ENCODE results near the gene PLTP. TPM values are rescaled to one million over a fixed set of nuclear protein-coding genes. Genes with fewer than 3 reads are reported as not detected.

PLTP gene
- total RNA-seq, 1 donor from 2014 or later: 4.0 TPM

- Mint-ChIP-seq H3K27ac (no peak overlapping the region), H3K9me3 (no peaks in the 10 kb centered on the region), H3K4me3 (no peak overlapping the region), H3K27me3 (no peaks in the 10 kb centered on the region), H3K4me1 (peaks cover 7% of the 10 kb centered on the region), H3K36me3 (ENCODE audit: low read depth) (peaks cover 52% of the 10 kb centered on the region)
- intact Hi-C loops (cut with micrococcal nuclease): no loop called here
- no peak for DNase-seq
Measured at GRCh38 chr20:45948261-45948733, 36.3 kb upstream of the PLTP start.

- intact Hi-C loops (cut with micrococcal nuclease): no loop called here
- Mint-ChIP-seq H3K4me1 (peaks cover 7% of the 10 kb centered on the region), H3K27ac (no peak overlapping the region), H3K9me3 (no peaks in the 10 kb centered on the region), H3K36me3 (ENCODE audit: low read depth) (peaks cover 57% of the 10 kb centered on the region), H3K27me3 (no peaks in the 10 kb centered on the region), H3K4me3 (no peak overlapping the region)
- no peak for DNase-seq
Measured at GRCh38 chr20:45947110-45947866, 35.3 kb upstream of the PLTP start.

- DNase-seq: no peak
- Mint-ChIP-seq H3K4me3 (no peak overlapping the region), H3K27ac (peak overlapping the region; percentile 74), H3K27me3 (no peaks in the 10 kb centered on the region), H3K4me1 (peaks cover 7% of the 10 kb centered on the region), H3K9me3 (no peaks in the 10 kb centered on the region), H3K36me3 (ENCODE audit: low read depth) (peaks cover 47% of the 10 kb centered on the region)
- intact Hi-C loops (cut with micrococcal nuclease): no loop called here
Measured at GRCh38 chr20:45946149-45946970, 34.4 kb upstream of the PLTP start.

GRCh38 chr20:45945678-45946148 is 33.8 kb upstream of the PLTP start:
- Mint-ChIP-seq H3K4me3 (no peak overlapping the region), H3K9me3 (no peaks in the 10 kb centered on the region), H3K27ac (no peak overlapping the region), H3K36me3 (ENCODE audit: low read depth) (peaks cover 49% of the 10 kb centered on the region), H3K27me3 (no peaks in the 10 kb centered on the region), H3K4me1 (peaks cover 7% of the 10 kb centered on the region)
- intact Hi-C loops (cut with micrococcal nuclease): no loop called here
- DNase-seq: no peak

GRCh38 chr20:45944965-45945677 is 33.2 kb upstream of the PLTP start:
- Mint-ChIP-seq H3K27ac (no peak overlapping the region), H3K36me3 (ENCODE audit: low read depth) (peaks cover 45% of the 10 kb centered on the region), H3K4me1 (peaks cover 7% of the 10 kb centered on the region), H3K4me3 (no peak overlapping the region), H3K27me3 (no peaks in the 10 kb centered on the region), H3K9me3 (no peaks in the 10 kb centered on the region)
- intact Hi-C loops (cut with micrococcal nuclease): no loop called here
- DNase-seq: no peak

GRCh38 chr20:45944151-45944964 is 32.4 kb upstream of the PLTP start:
- Mint-ChIP-seq H3K4me1 (peaks cover 7% of the 10 kb centered on the region), H3K27me3 (no peaks in the 10 kb centered on the region), H3K27ac (peak overlapping the region; percentile 58), H3K4me3 (no peak overlapping the region), H3K36me3 (ENCODE audit: low read depth) (peaks cover 47% of the 10 kb centered on the region), H3K9me3 (no peaks in the 10 kb centered on the region)
- intact Hi-C loops (cut with micrococcal nuclease): no loop called here
- no peak for DNase-seq

- Mint-ChIP-seq H3K4me1 (peaks cover 7% of the 10 kb centered on the region), H3K9me3 (no peaks in the 10 kb centered on the region), H3K36me3 (ENCODE audit: low read depth) (peaks cover 47% of the 10 kb centered on the region), H3K27ac (no peak overlapping the region), H3K27me3 (no peaks in the 10 kb centered on the region), H3K4me3 (no peak overlapping the region)
- intact Hi-C loops (cut with micrococcal nuclease): no loop called here
- no peak for DNase-seq
Measured at GRCh38 chr20:45943613-45944012, 31.7 kb upstream of the PLTP start.

GRCh38 chr20:45940469-45940868 is 28.5 kb upstream of the PLTP start:
- Mint-ChIP-seq H3K27ac (no peak overlapping the region), H3K4me1 (peaks cover 20% of the 10 kb centered on the region), H3K36me3 (ENCODE audit: low read depth) (peaks cover 52% of the 10 kb centered on the region), H3K27me3 (no peaks in the 10 kb centered on the region), H3K9me3 (no peaks in the 10 kb centered on the region), H3K4me3 (no peak overlapping the region)
- intact Hi-C loops (cut with micrococcal nuclease): no loop called here
- no peak for DNase-seq

- H3K4me1 Mint-ChIP-seq: peaks cover 22% of the 10 kb centered on the region
- no peak for DNase-seq
Measured at GRCh38 chr20:45940053-45940452, 28.1 kb upstream of the PLTP start.

GRCh38 chr20:45938727-45939438 is 26.9 kb upstream of the PLTP start:
- intact Hi-C loops (cut with micrococcal nuclease): no loop called here
- peaks cover 38% of the 10 kb centered on the region for H3K36me3 Mint-ChIP-seq (ENCODE audit: low read depth)
- DNase-seq: no peak
- peak overlapping the region; percentile 49 for H3K27ac Mint-ChIP-seq
- peaks cover 19% of the 10 kb centered on the region for H3K4me1 Mint-ChIP-seq
- H3K27me3 Mint-ChIP-seq: no peaks in the 10 kb centered on the region
- H3K9me3 Mint-ChIP-seq: no peaks in the 10 kb centered on the region
- no peak overlapping the region for H3K4me3 Mint-ChIP-seq

More at GRCh38 chr20:45940053-45940452, 28.1 kb upstream of the PLTP start:
- Mint-ChIP-seq H3K36me3 (ENCODE audit: low read depth) (peaks cover 50% of the 10 kb centered on the region), H3K4me3 (no peak overlapping the region), H3K27ac (no peak overlapping the region), H3K27me3 (no peaks in the 10 kb centered on the region), H3K9me3 (no peaks in the 10 kb centered on the region)
- intact Hi-C loops (cut with micrococcal nuclease): no loop called here

GRCh38 chr20:45937765-45938164 is 25.8 kb upstream of the PLTP start:
- H3K4me1 Mint-ChIP-seq: peaks cover 21% of the 10 kb centered on the region
- DNase-seq: no peak
- no peaks in the 10 kb centered on the region for H3K9me3 Mint-ChIP-seq
- no peaks in the 10 kb centered on the region for H3K27me3 Mint-ChIP-seq
- H3K27ac Mint-ChIP-seq: peak overlapping the region; percentile 64
- intact Hi-C loops (cut with micrococcal nuclease): no loop called here
- H3K36me3 Mint-ChIP-seq (ENCODE audit: low read depth): peaks cover 32% of the 10 kb centered on the region
- H3K4me3 Mint-ChIP-seq: peak overlapping the region; percentile 57

GRCh38 chr20:45935416-45936046 is 23.6 kb upstream of the PLTP start:
- no peaks in the 10 kb centered on the region for H3K9me3 Mint-ChIP-seq
- DNase-seq: no peak
- peak overlapping the region; percentile 88 for H3K27ac Mint-ChIP-seq
- intact Hi-C loops (cut with micrococcal nuclease): loop anchor here (1.0 to 2.0 kb wide), 7 partner anchors 24 to 154 kb away; partner anchors contain the start of genes ACOT8, CTSA, NCOA5 and NEURL2
- peak overlapping the region; percentile 99 for H3K4me3 Mint-ChIP-seq
- H3K27me3 Mint-ChIP-seq: no peaks in the 10 kb centered on the region
- H3K4me1 Mint-ChIP-seq: peaks cover 21% of the 10 kb centered on the region
- peaks cover 28% of the 10 kb centered on the region for H3K36me3 Mint-ChIP-seq (ENCODE audit: low read depth)

All from activated CD4-positive, alpha-beta T cell treated with anti-CD3 and anti-CD28 coated beads, Interleukin-2, amount 10 ng/mL, durations not matched to agents 24 days and 14 days (primary cell).